Neural progenitor cell (in vitro differentiated cells): ENCODE results near the gene CCDC110. TPM values are rescaled to one million over a fixed set of nuclear protein-coding genes. Genes with fewer than 3 reads are reported as not detected.

Experiments used
- DNase-seq: peaks from one replicate; pipeline ENCODE4 v3.0.0-alpha.2; 2016; ENCODE audit warnings: low spot score
- H2AFZ ChIP-seq: fragments of 200-600 bp; sonication (generic); replicated peaks from 2 replicates; pipeline ENCODE4 v1.6.1; 2016; ENCODE audit warnings: antibody characterized with exemption
- H3F3A ChIP-seq: fragments of 200-600 bp; sonication (generic); 2 replicates; pipeline ENCODE4 v1.6.1; 2016; ENCODE audit warnings: antibody characterized with exemption, low read depth
- H3K27ac ChIP-seq: fragments of 200-600 bp; sonication (generic); 2 replicates; pipeline ENCODE4 v1.5.1; 2016; ENCODE audit warnings: mild to moderate bottlenecking
- H3K27me3 ChIP-seq: fragments of 200-600 bp; sonication (generic); 2 replicates; pipeline ENCODE4 v1.6.1; 2016; ENCODE audit warnings: mild to moderate bottlenecking, moderate library complexity
- H3K36me3 ChIP-seq: fragments of 200-600 bp; sonication (generic); 2 replicates; pipeline ENCODE4 v1.5.1; 2016
- H3K4me1 ChIP-seq: fragments of 200-600 bp; sonication (generic); 2 replicates; pipeline ENCODE4 v1.6.1; 2016; ENCODE audit warnings: mixed run types
- H3K4me2 ChIP-seq: fragments of 200-600 bp; sonication (generic); 2 replicates; pipeline ENCODE4 v1.6.1; 2016
- H3K4me3 ChIP-seq: fragments of 200-600 bp; sonication (generic); 2 replicates; pipeline ENCODE4 v1.5.1; 2016
- H3K79me2 ChIP-seq: fragments of 200-600 bp; sonication (generic); 2 replicates; pipeline ENCODE4 v1.6.1; 2016; ENCODE audit warnings: low read depth
- H3K9ac ChIP-seq: fragments of 200-600 bp; sonication (generic); 2 replicates; pipeline ENCODE4 v1.6.1; 2016
- H3K9me3 ChIP-seq: fragments of 200-600 bp; sonication (generic); 2 replicates; pipeline ENCODE4 v1.5.1; 2016; ENCODE audit warnings: low read depth
- H4K20me1 ChIP-seq: fragments of 200-600 bp; sonication (generic); 2 replicates; pipeline ENCODE4 v1.6.1; 2016; ENCODE audit warnings: low read depth
- H3K27ac Mint-ChIP-seq: 3 replicates; pipeline ENCODE4 v1.8.0; 2021; ENCODE audit warnings: mixed read lengths
- H3K27me3 Mint-ChIP-seq: 2 replicates; pipeline ENCODE4 v1.8.0; 2022; ENCODE audit warnings: low read depth, mild to moderate bottlenecking, inconsistent platforms, moderate library complexity, mixed read lengths; ENCODE audit not compliant: insufficient read depth
- H3K36me3 Mint-ChIP-seq: 3 replicates; pipeline ENCODE4 v1.8.0; 2021; ENCODE audit warnings: mixed read lengths
- H3K4me1 Mint-ChIP-seq: 3 replicates; pipeline ENCODE4 v1.8.0; 2021; ENCODE audit warnings: mixed read lengths
- H3K4me3 Mint-ChIP-seq: 3 replicates; pipeline ENCODE4 v1.8.0; 2021; ENCODE audit warnings: mild to moderate bottlenecking, moderate library complexity, mixed read lengths
- H3K9me3 Mint-ChIP-seq: 3 replicates; pipeline ENCODE4 v1.8.0; 2020; ENCODE audit warnings: mixed read lengths
- CTCF ChIP-seq: fragments of 200-600 bp; sonication (generic); IDR thresholded peaks from 2 replicates; pipeline ENCODE4 v1.5.1; 2017; ENCODE audit warnings: antibody characterized with exemption, mild to moderate bottlenecking
- EZH2 ChIP-seq: fragments of 200-600 bp; sonication (generic); IDR thresholded peaks from 2 replicates; pipeline ENCODE4 v1.6.1; 2017; ENCODE audit warnings: antibody characterized with exemption, mild to moderate bottlenecking, moderate library complexity
- EZH2phosphoT487 ChIP-seq: fragments of 200-600 bp; sonication (generic); IDR thresholded peaks from 2 replicates; pipeline ENCODE4 v1.6.1; 2017; ENCODE audit warnings: antibody characterized with exemption
- total RNA-seq: library from RNA; depleted of rRNA; stranded (reverse); fragments of >200 nt; gene quantifications from 2 replicates; pipeline ENCODE4 v1.2.3, GENCODE V29; 2015; ENCODE audit warnings: low replicate concordance

The CCDC110 gene
- 0.93 and 2.0 TPM in 2 replicates for total RNA-seq

GRCh38 chr4:185471235-185472102, at the start of gene CCDC110:
Gene CCDC110 (minus strand): TSS chr4:185471733. CDS start chr4:185471683, 50 bp downstream.
- no peaks in the 10 kb centered on the region for H3K36me3 ChIP-seq
- H3K79me2 ChIP-seq, result no peaks in the 10 kb centered on the region
- Mint-ChIP-seq H3K4me3 (peak within 1 kb of the TSS; percentile 93), H3K9me3 (no peaks in the 10 kb centered on the region), H3K4me1 (peaks cover 15% of the 10 kb centered on the region), H3K27ac (no peak within 1 kb of the TSS), H3K27me3 (peaks cover 5% of the 10 kb centered on the region), H3K36me3 (no peaks in the 10 kb centered on the region)
- H3K4me1 ChIP-seq, result no peaks in the 10 kb centered on the region
- no peak for TF ChIP-seq EZH2phosphoT487
- peak; percentile 73 for TF ChIP-seq CTCF
- no peak for TF ChIP-seq EZH2
- H4K20me1 ChIP-seq, result no peaks in the 10 kb centered on the region
- peak within 1 kb of the TSS; percentile 90 for H3K4me3 ChIP-seq
- H3K9ac ChIP-seq, result peak within 1 kb of the TSS; percentile 15
- peaks cover 21% of the 10 kb centered on the region for H3K27me3 ChIP-seq
- H3K27ac ChIP-seq, result no peak within 1 kb of the TSS
- H3K4me2 ChIP-seq, result peak within 1 kb of the TSS; percentile 82
- H2AFZ ChIP-seq, result peak within 1 kb of the TSS; percentile 91
- H3F3A ChIP-seq, result no peaks in the 10 kb centered on the region
- DNase-seq, result peak; percentile 97
- H3K9me3 ChIP-seq, result no peaks in the 10 kb centered on the region

- Mint-ChIP-seq H3K4me1 (no peaks in the 10 kb centered on the region), H3K27me3 (no peaks in the 10 kb centered on the region), H3K36me3 (no peaks in the 10 kb centered on the region), H3K4me3 (no peak overlapping the region), H3K9me3 (peaks cover 2% of the 10 kb centered on the region), H3K27ac (no peak overlapping the region)
- H3K4me3 ChIP-seq, result no peak overlapping the region
- no peaks in the 10 kb centered on the region for H4K20me1 ChIP-seq
- no peaks in the 10 kb centered on the region for H3K27me3 ChIP-seq
- DNase-seq, result no peak
- no peak overlapping the region for H3K9ac ChIP-seq
- H3K9me3 ChIP-seq, result no peaks in the 10 kb centered on the region
- no peaks in the 10 kb centered on the region for H3K4me1 ChIP-seq
- H3K36me3 ChIP-seq, result no peaks in the 10 kb centered on the region
- H3K4me2 ChIP-seq, result no peak overlapping the region
- peak overlapping the region; percentile 20 for H3K27ac ChIP-seq
- H3F3A ChIP-seq, result no peaks in the 10 kb centered on the region
- H2AFZ ChIP-seq, result no peak overlapping the region
- no peaks in the 10 kb centered on the region for H3K79me2 ChIP-seq
- TF ChIP-seq EZH2phosphoT487 (no peak), EZH2 (no peak), CTCF (no peak)
These were observed 48.6 kb upstream of the CCDC110 start for GRCh38 chr4:185520119-185520518.

- Histone ChIP-seq H3F3A (no peaks in the 10 kb centered on the region), H3K4me1 (no peaks in the 10 kb centered on the region), H2AFZ (no peak overlapping the region), H3K4me3 (no peak overlapping the region), H3K9me3 (no peaks in the 10 kb centered on the region), H3K4me2 (no peak overlapping the region), H3K27ac (no peak overlapping the region), H3K36me3 (no peaks in the 10 kb centered on the region), H3K9ac (no peak overlapping the region), H3K79me2 (no peaks in the 10 kb centered on the region), H3K27me3 (no peaks in the 10 kb centered on the region), H4K20me1 (no peaks in the 10 kb centered on the region)
- TF ChIP-seq CTCF (no peak), EZH2 (no peak), EZH2phosphoT487 (no peak)
- Mint-ChIP-seq H3K27me3 (no peaks in the 10 kb centered on the region), H3K4me3 (no peak overlapping the region), H3K9me3 (peaks cover under 1% of the 10 kb centered on the region), H3K36me3 (no peaks in the 10 kb centered on the region), H3K27ac (no peak overlapping the region), H3K4me1 (no peaks in the 10 kb centered on the region)
- DNase-seq, result no peak
These were observed 47.0 kb upstream of the CCDC110 start for GRCh38 chr4:185518494-185518893.
